NCI-H510A (cell line): Measurements from ENCODE around the gene FAM174C.

Experiments used
- DNase-seq: peaks from one replicate; lab custom pipeline; 2025; lab: John Stamatoyannopoulos, UW

The FAM174C gene

DNA sequence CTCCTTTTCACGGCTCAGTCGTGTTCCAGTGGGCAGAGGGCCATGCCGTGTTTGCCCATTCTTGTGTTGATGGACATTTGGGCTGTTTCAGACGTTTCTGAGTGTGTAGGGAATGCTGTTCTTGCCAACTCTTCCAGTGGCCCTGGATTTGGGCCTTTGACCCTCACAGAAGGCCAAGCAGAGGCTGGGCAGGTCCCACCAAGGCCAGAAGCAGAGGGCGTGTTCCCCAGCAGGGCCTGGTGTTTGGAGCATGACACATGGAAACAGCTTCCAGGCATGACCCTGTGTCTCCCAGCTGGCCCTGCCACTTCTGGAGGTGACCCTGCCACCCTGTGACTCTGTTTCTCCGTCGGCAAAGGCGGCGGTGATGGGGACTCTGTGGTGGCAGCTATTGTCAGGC lies 46.2 kb downstream of the FAM174C start:
- DNase-seq: no peak

DNA sequence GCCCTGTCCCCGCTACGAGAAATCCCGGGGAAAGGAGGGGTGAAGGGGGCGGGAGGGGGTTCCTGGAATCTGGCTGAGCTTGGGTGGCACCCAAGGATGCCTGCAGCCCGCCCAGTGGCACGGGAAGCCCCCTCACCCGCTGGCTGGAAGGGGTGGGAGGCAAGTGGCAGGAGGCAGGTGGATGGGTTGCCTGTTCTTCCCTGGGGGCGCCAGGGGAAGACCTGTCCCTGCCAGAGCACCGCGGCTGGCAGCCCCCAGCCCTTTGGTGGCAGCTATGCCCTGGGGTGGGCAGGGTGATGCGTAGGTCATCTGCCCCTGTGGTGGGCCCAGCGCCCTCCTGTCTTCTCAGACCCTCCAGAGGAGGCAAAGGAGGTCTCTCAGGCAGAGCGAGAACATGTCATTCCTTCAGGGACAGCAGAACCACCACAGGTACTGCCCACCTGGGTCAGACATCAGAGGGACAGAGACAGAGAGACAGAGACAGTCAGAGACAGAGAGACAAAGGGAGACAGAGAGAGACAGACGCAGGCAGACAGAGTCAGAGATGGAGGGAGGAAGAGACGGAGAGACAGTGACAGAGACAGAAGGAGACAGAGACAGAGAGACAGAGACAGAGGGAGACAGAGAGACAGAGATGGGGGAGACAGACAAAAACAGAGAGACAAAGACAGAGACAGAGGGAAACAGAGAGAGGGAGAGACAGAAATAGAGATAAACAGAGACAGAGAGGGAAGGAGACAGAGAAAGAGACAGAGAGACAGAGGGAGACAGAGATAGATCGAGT lies 47.1 kb downstream of the FAM174C start:
- no peak for DNase-seq

DNA sequence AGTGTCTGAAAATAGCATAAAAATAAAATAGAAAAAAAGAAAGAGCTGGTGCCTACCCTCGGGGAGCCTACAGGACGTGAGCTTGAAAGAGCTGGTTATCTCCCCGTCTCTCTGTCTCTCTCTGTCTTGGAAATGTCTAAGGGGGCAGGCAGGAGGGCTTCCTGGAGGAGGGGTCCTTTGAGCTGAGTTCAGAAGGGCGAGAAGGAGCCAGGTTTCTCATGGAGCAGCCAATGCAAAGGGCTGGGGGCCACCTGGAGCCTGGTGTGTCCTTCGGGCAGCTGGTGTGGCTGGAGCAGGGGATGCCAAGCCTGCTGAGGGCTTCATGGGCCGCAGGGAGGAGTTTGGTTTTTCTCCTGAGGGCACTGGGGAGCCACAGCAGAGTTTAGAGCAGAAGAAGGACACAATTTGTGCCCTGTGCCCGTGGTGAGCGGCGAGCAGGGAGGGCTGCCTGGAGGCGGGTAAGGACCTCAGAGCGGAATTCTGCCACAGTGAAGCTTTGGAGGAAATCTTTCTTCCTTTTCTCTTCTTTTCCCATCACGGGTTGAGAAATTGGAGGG lies 49.0 kb downstream of the FAM174C start:
- DNase-seq: no peak

DNA sequence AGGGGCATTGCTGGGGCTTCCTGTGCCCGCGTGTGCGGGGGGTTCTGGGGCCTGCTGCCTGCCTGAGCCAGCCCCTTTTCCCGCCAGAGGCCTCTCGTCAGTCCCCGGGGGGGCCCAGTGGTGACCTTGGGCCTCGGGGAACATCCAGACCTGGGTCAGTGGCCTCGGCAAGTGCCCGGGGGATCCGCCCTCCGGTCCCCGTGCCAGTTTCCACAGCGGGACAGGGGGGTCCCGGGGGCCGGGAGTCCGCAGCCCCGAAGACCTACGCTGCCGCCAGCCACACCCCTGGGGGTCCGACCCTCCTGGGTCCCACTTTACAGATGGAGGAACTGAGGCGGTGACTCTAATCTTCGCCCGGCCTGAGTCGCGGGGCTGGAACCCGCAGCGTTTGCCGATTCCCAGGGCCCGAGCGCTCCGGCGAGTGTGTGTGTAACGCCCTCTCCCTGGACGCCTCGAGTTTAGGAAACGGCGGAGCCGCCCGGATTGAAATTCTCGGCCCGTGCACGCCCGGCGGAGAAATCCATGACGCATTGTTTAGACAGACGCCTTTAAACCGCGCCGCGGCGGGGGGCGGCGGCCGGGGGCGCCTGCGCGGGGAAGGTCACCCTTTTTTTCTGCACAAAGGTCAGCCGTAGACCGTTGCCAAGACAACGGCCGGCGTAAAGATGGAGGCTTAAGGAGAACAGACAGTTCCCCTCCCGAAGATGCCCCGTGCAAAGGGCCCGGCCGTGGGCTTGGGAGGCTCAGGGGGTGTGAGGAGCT lies 49.7 kb downstream of the FAM174C start:
- DNase-seq: no peak

DNA sequence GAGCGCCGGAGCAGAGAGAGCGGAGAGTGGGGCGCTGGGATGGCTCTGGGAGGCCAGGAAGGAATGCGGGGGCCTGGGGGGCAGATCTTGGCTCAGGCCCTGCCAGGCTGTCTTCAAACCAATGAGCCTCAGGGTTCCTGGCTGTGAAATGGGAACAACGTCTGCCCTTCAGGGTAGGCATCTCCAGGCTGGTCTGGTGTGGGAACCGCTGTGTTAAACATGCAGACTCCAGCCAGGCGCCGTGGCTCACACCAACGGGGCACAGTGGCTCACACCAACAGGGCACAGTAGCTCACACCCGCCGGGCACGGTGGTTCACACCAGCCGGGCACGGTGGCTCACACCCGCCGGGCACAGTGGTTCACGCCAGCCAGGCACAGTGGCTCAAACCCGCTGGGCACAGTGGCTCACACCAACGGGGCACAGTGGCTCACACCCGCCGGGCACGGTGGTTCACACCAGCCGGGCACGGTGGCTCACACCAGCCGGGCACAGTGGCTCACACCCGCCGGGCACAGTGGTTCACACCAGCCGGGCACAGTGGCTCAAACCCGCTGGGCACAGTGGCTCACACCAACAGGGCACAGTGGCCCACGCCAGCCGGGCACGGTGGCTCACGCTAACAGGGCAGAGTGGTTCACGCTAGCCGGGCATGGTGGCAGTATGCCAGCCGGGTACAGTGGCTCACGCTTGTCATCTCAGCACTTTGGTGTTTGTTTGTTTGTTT lies 50.4 kb downstream of the FAM174C start:
- no peak for DNase-seq

DNA sequence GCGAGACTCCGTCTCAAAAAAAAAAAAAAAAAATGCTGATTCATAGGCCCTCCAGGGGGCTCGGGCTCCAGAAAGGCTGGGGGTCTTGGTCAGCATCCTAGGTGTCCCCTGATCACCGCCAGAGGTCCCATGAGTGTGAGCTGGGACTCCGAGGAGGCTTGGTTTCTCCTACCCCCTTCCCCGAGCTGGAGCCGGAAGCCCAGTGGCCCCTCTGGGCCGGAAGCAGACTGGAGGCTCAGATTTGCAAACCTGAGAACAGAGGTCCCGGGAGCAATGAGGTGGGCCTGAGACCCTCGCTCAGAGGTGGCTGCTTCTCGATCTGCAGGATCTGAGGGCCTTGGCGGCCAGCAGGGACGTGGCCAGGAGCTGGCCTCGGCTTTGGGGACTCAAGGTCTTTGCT lies 51.8 kb downstream of the FAM174C start:
- DNase-seq: no peak
